HEK293 (cell line): Measurements from ENCODE around the gene JPH2.

Experiments
- CTCF ChIA-PET: fragments of 350-600 bp; formaldehyde crosslinking; extraction: SDS; loops from one replicate; lab custom pipeline; 2021; ENCODE audit warnings: antibody characterized with exemption; lab: Yijun Ruan, JAX
- POLR2A ChIA-PET: fragments of 300-600 bp; formaldehyde crosslinking; extraction: SDS; loops from one replicate; lab custom pipeline; 2020; ENCODE audit warnings: antibody characterized with exemption, inconsistent platforms; lab: Yijun Ruan, JAX
- H3K27ac ChIP-seq: fragments of 200-500 bp; sonication (Bioruptor generic); 2 replicates; pipeline ENCODE4 v1.5.1; 2014; ENCODE audit warnings: low read depth, low read length, control low read depth, inconsistent platforms; ENCODE audit errors: extremely low read depth
- H3K36me3 ChIP-seq, 2 experiments: fragments of 200-500 bp in 1 of 2; sonication (Bioruptor generic) in 1 of 2; 1 replicate in 1 of 2; 2 replicates in 1 of 2; pipeline ENCODE4 v1.5.1; 2014 to 2017; ENCODE audit warnings: inconsistent platforms in 2 of 2, low read length in 2 of 2; ENCODE audit not compliant: control insufficient read depth in 2 of 2, insufficient read depth in 1 of 2
- H3K4me1 ChIP-seq: fragments of 200-500 bp; sonication (Bioruptor generic); 2 replicates; pipeline ENCODE4 v1.5.1; 2014; ENCODE audit warnings: mild to moderate bottlenecking, low read length, inconsistent platforms; ENCODE audit not compliant: control insufficient read depth, insufficient read depth
- H3K4me3 ChIP-seq: 2 replicates; pipeline ENCODE4 v1.5.1; 2011; ENCODE audit warnings: low read depth, mild to moderate bottlenecking, control low read depth, low read length, moderate library complexity
- H3K9me3 ChIP-seq: fragments of 200-500 bp; sonication (Bioruptor generic); 2 replicates; pipeline ENCODE4 v1.5.1; 2014; ENCODE audit warnings: low read depth, low read length, inconsistent platforms; ENCODE audit not compliant: control insufficient read depth, insufficient read depth
- GLIS1 ChIP-seq: fragments of 450-650 bp; formaldehyde crosslinking; IDR thresholded peaks from 2 replicates; pipeline ENCODE4 v1.5.1; 2016; ENCODE audit warnings: missing biosample characterization, missing genetic modification characterization
- ZIC2 ChIP-seq: fragments of 450-650 bp; formaldehyde crosslinking; IDR thresholded peaks from 2 replicates; pipeline ENCODE4 v1.5.1; 2016; ENCODE audit warnings: missing biosample characterization, missing genetic modification characterization
- ZNF10 ChIP-seq: fragments of 450-650 bp; formaldehyde crosslinking; IDR thresholded peaks from 2 replicates; pipeline ENCODE4 v1.5.1; 2017; ENCODE audit warnings: missing biosample characterization, missing genetic modification characterization
- ZNF341 ChIP-seq: fragments of 450-650 bp; formaldehyde crosslinking; IDR thresholded peaks from 2 replicates; pipeline ENCODE4; 2016; ENCODE audit warnings: low read depth, missing biosample characterization, missing genetic modification characterization
- ZNF362 ChIP-seq: fragments of 450-650 bp; formaldehyde crosslinking; IDR thresholded peaks from 2 replicates; pipeline ENCODE4 v1.5.1; 2016; ENCODE audit warnings: missing biosample characterization, missing genetic modification characterization
- ZNF391 ChIP-seq: fragments of 450-650 bp; formaldehyde crosslinking; IDR thresholded peaks from 2 replicates; pipeline ENCODE4 v1.5.1; 2016; ENCODE audit warnings: low read depth, missing biosample characterization, missing genetic modification characterization, borderline replicate concordance
- ZNF404 ChIP-seq: fragments of 450-650 bp; formaldehyde crosslinking; IDR thresholded peaks from 2 replicates; pipeline ENCODE4 v1.5.1; 2017; ENCODE audit warnings: missing biosample characterization, missing genetic modification characterization
- ZNF561 ChIP-seq: fragments of 450-650 bp; IDR thresholded peaks from 2 replicates; pipeline ENCODE4 v1.5.1; 2018; ENCODE audit warnings: missing biosample characterization, missing genetic modification characterization, borderline replicate concordance
- ZNF670 ChIP-seq: fragments of 450-650 bp; formaldehyde crosslinking; IDR thresholded peaks from 2 replicates; pipeline ENCODE4 v1.5.1; 2016; ENCODE audit warnings: missing biosample characterization, missing genetic modification characterization, low read depth
- TF ChIP-seq, protein P1 (sequence below): fragments of 450-650 bp; formaldehyde crosslinking; IDR thresholded peaks from 2 replicates; pipeline ENCODE4 v1.5.1; 2016; ENCODE audit warnings: missing biosample characterization, missing genetic modification characterization
- TF ChIP-seq, protein P2 (sequence below): fragments of 450-650 bp; formaldehyde crosslinking; IDR thresholded peaks from 2 replicates; pipeline ENCODE4 v1.5.1; 2016; ENCODE audit warnings: missing biosample characterization, missing genetic modification characterization
- TF ChIP-seq, protein P3 (sequence below): fragments of 450-650 bp; formaldehyde crosslinking; IDR thresholded peaks from 2 replicates; pipeline ENCODE4 v1.5.1; 2017; ENCODE audit warnings: missing biosample characterization, missing genetic modification characterization

JPH2 gene

GRCh38 chr20:44224637-44225036 lies 37.6 kb upstream of the JPH2 start:
- ChIA-PET POLR2A (interaction anchor here (0.7 kb wide), 1 partner anchor 108 kb away, joined by 6 read pairs; no protein-coding TSS in a partner anchor), CTCF (interaction anchor here (0.7 to 3.1 kb wide), 8 partner anchors 9 to 160 kb away, joined by 3 to 12 read pairs (median 6); partner anchors contain the start of gene FITM2)
- Histone ChIP-seq H3K27ac (no peak overlapping the region), H3K9me3 (no peaks in the 10 kb centered on the region), H3K4me3 (no peak overlapping the region), H3K4me1 (no peaks in the 10 kb centered on the region), H3K36me3 (no peaks in the 10 kb centered on the region)
- TF ChIP-seq ZNF362 (no peak), ZNF10 (tag by site-specific recombination) (no peak), ZNF341 (tag by site-specific recombination) (0 out of 2 replicates have a peak, but pooled peaks have one; percentile 12)

DNA sequence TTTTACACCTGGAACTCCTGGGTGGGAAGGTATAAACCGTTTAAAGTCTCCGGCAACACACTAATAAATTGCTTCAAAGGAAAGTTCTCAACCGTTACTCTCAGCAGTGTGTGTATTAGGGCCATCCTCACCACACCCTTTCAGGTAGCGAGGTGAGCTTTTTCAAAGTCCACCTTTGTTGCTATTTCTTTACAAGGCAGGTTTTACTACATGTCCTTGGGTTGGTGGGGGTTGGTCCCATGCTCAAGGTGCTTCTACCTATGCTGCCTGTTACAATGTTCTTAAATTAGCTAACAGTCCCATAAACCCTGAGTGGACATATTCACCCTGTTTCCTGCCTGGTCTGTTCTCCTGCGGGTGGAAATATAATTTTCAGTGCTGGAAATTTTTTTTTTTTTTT lies 36.7 kb upstream of the JPH2 start:
- no peak overlapping the region for H3K4me3 ChIP-seq
- TF ChIP-seq, protein P1, sequence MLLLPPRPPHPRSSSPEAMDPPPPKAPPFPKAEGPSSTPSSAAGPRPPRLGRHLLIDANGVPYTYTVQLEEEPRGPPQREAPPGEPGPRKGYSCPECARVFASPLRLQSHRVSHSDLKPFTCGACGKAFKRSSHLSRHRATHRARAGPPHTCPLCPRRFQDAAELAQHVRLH: no peak
- no peak for TF ChIP-seq ZNF670 (tag by site-specific recombination)
- H3K36me3 ChIP-seq: no peaks in the 10 kb centered on the region
- POLR2A ChIA-PET: interaction anchor here (0.7 kb wide), 2 partner anchors 107 to 110 kb away, joined by 5 to 6 read pairs; no protein-coding TSS in a partner anchor
- H3K27ac ChIP-seq: no peak overlapping the region
- CTCF ChIA-PET: interaction anchor here (0.7 to 3.1 kb wide), 11 partner anchors 8 to 239 kb away, joined by 3 to 12 read pairs (median 4); no protein-coding TSS in a partner anchor
- H3K9me3 ChIP-seq: no peaks in the 10 kb centered on the region
- H3K4me1 ChIP-seq: no peaks in the 10 kb centered on the region

- TF ChIP-seq ZNF391 (tag by site-specific recombination) (no peak), ZNF561 (tag by site-specific recombination) (no peak), ZNF404 (tag by site-specific recombination) (no peak), ZIC2 (tag by site-specific recombination) (0 out of 2 replicates have a peak, but pooled peaks have one; percentile 18), GLIS1 (0 out of 2 replicates have a peak, but pooled peaks have one; percentile 8)
- TF ChIP-seq, protein P2, sequence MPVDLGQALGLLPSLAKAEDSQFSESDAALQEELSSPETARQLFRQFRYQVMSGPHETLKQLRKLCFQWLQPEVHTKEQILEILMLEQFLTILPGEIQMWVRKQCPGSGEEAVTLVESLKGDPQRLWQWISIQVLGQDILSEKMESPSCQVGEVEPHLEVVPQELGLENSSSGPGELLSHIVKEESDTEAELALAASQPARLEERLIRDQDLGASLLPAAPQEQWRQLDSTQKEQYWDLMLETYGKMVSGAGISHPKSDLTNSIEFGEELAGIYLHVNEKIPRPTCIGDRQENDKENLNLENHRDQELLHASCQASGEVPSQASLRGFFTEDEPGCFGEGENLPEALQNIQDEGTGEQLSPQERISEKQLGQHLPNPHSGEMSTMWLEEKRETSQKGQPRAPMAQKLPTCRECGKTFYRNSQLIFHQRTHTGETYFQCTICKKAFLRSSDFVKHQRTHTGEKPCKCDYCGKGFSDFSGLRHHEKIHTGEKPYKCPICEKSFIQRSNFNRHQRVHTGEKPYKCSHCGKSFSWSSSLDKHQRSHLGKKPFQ (tag by site-specific recombination): 0 out of 2 replicates have a peak, but pooled peaks have one; percentile 17
- TF ChIP-seq, protein P3, sequence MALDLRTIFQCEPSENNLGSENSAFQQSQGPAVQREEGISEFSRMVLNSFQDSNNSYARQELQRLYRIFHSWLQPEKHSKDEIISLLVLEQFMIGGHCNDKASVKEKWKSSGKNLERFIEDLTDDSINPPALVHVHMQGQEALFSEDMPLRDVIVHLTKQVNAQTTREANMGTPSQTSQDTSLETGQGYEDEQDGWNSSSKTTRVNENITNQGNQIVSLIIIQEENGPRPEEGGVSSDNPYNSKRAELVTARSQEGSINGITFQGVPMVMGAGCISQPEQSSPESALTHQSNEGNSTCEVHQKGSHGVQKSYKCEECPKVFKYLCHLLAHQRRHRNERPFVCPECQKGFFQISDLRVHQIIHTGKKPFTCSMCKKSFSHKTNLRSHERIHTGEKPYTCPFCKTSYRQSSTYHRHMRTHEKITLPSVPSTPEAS: peak; percentile 39; the same call in 1 of the 2 replicates
- Histone ChIP-seq H3K4me3 (no peak overlapping the region), H3K36me3 (no peaks in the 10 kb centered on the region), H3K9me3 (no peaks in the 10 kb centered on the region), H3K4me1 (no peaks in the 10 kb centered on the region), H3K27ac (no peak overlapping the region)
- ChIA-PET CTCF (interaction anchor here (0.8 to 2.0 kb wide), 7 partner anchors 9 to 239 kb away, joined by 3 to 7 read pairs (median 4); no protein-coding TSS in a partner anchor), POLR2A (no interaction called here)
These were observed 35.8 kb upstream of the JPH2 start for GRCh38 chr20:44222633-44223368.
